ENCODE results near the gene PPP1CB. TPM values are rescaled to one million over a fixed set of nuclear protein-coding genes. Genes with fewer than 3 reads are reported as not detected.

Gene PPP1CB
- total RNA-seq, 2 experiments from 2014 or later: 48.5 to 144 TPM

- H4K20me1 ChIP-seq (ENCODE audit: insufficient read depth, low read length): no peaks in the 10 kb centered on the region
- BruUV-seq (replicated peaks): no TSS peak
- H3K36me3 ChIP-seq (ENCODE audit: insufficient read depth, low read length): no peaks in the 10 kb centered on the region
- no peak overlapping the region for H2AFZ ChIP-seq (ENCODE audit: low read length)
- CTCF ChIA-PET (ENCODE audit: unreplicated experiment): no interaction called here
- no peak for TF ChIP-seq CTCF (conservative IDR thresholded peaks at IDR 0.05; ENCODE audit: low read length)
- TF ChIP-seq EZH2phosphoT487 (IDR thresholded peaks at IDR 0.05; ENCODE audit: borderline replicate concordance, low read depth, low read length): no peak
- H3K79me2 ChIP-seq (ENCODE audit: insufficient read depth, low read depth, low read length): no peaks in the 10 kb centered on the region
- POLR2A ChIA-PET: no interaction called here
- intact Hi-C loops (cut with micrococcal nuclease; ENCODE audit: unreplicated experiment): no loop called here
- DNase-seq (ENCODE audit: low spot score): no peak
- no peak overlapping the region for H3K4me3 ChIP-seq (ENCODE audit: low read depth, low read length, poor library complexity, severe bottlenecking)
- no peak overlapping the region for H3K4me2 ChIP-seq (ENCODE audit: low read length)
- no peaks in the 10 kb centered on the region for H3K9me3 ChIP-seq (ENCODE audit: low read length)
- no peak overlapping the region for H3K27ac ChIP-seq (ENCODE audit: low read depth, low read length, poor library complexity, severe bottlenecking)
- H3K4me1 ChIP-seq (ENCODE audit: insufficient read depth, low read length, poor library complexity, severe bottlenecking): no peaks in the 10 kb centered on the region
- no peaks in the 10 kb centered on the region for H3K9me2 ChIP-seq (ENCODE audit: insufficient read depth, low read length)
Measured at GRCh38 chr2:28707592-28707991, 44.0 kb upstream of the PPP1CB start.

- no peak overlapping the region for H3K4me3 ChIP-seq (ENCODE audit: low read depth, low read length, poor library complexity, severe bottlenecking)
- no peaks in the 10 kb centered on the region for H3K4me1 ChIP-seq (ENCODE audit: insufficient read depth, low read length, poor library complexity, severe bottlenecking)
- no peak overlapping the region for H2AFZ ChIP-seq (ENCODE audit: low read length)
- H3K9me2 ChIP-seq (ENCODE audit: insufficient read depth, low read length): no peaks in the 10 kb centered on the region
- no peak overlapping the region for H3K27ac ChIP-seq (ENCODE audit: low read depth, low read length, poor library complexity, severe bottlenecking)
- CTCF ChIA-PET (ENCODE audit: unreplicated experiment): no interaction called here
- no peaks in the 10 kb centered on the region for H4K20me1 ChIP-seq (ENCODE audit: insufficient read depth, low read length)
- no peak overlapping the region for H3K4me2 ChIP-seq (ENCODE audit: low read length)
- no peak for DNase-seq (ENCODE audit: low spot score)
- H3K36me3 ChIP-seq (ENCODE audit: insufficient read depth, low read length): no peaks in the 10 kb centered on the region
- BruUV-seq (replicated peaks): no TSS peak
- H3K79me2 ChIP-seq (ENCODE audit: insufficient read depth, low read depth, low read length): no peaks in the 10 kb centered on the region
- intact Hi-C loops (cut with micrococcal nuclease; ENCODE audit: unreplicated experiment): no loop called here
- H3K9me3 ChIP-seq (ENCODE audit: low read length): no peaks in the 10 kb centered on the region
- POLR2A ChIA-PET: interaction anchor here (1.3 kb wide), 1 partner anchor 8 kb away, joined by 3 read pairs; no protein-coding TSS in a partner anchor
- TF ChIP-seq EZH2phosphoT487 (IDR thresholded peaks at IDR 0.05; ENCODE audit: borderline replicate concordance, low read depth, low read length): no peak
- TF ChIP-seq CTCF (conservative IDR thresholded peaks at IDR 0.05; ENCODE audit: low read length): no peak
Measured at GRCh38 chr2:28709101-28709500, 42.5 kb upstream of the PPP1CB start.

GRCh38 chr2:28710545-28710944 lies 41.1 kb upstream of the PPP1CB start:
- H3K79me2 ChIP-seq (ENCODE audit: insufficient read depth, low read depth, low read length): no peaks in the 10 kb centered on the region
- no peaks in the 10 kb centered on the region for H4K20me1 ChIP-seq (ENCODE audit: insufficient read depth, low read length)
- TF ChIP-seq CTCF (conservative IDR thresholded peaks at IDR 0.05; ENCODE audit: low read length) (no peak), EZH2phosphoT487 (IDR thresholded peaks at IDR 0.05; ENCODE audit: borderline replicate concordance, low read depth, low read length) (no peak)
- no peak overlapping the region for H2AFZ ChIP-seq (ENCODE audit: low read length)
- no peaks in the 10 kb centered on the region for H3K9me3 ChIP-seq (ENCODE audit: low read length)
- H3K36me3 ChIP-seq (ENCODE audit: insufficient read depth, low read length): no peaks in the 10 kb centered on the region
- intact Hi-C loops (cut with micrococcal nuclease; ENCODE audit: unreplicated experiment): no loop called here
- ChIA-PET POLR2A (interaction anchor here (1.0 kb wide), 1 partner anchor 45 kb away, joined by 3 read pairs; no protein-coding TSS in a partner anchor), CTCF (ENCODE audit: unreplicated experiment) (no interaction called here)
- no peak overlapping the region for H3K27ac ChIP-seq (ENCODE audit: low read depth, low read length, poor library complexity, severe bottlenecking)
- H3K9me2 ChIP-seq (ENCODE audit: insufficient read depth, low read length): no peaks in the 10 kb centered on the region
- no peak overlapping the region for H3K4me3 ChIP-seq (ENCODE audit: low read depth, low read length, poor library complexity, severe bottlenecking)
- no peak for DNase-seq (ENCODE audit: low spot score)
- BruUV-seq (replicated peaks): no TSS peak
- no peak overlapping the region for H3K4me2 ChIP-seq (ENCODE audit: low read length)
- no peaks in the 10 kb centered on the region for H3K4me1 ChIP-seq (ENCODE audit: insufficient read depth, low read length, poor library complexity, severe bottlenecking)
